ENCODE data around the gene CDK9.

- TF ChIP-seq, protein P1, sequence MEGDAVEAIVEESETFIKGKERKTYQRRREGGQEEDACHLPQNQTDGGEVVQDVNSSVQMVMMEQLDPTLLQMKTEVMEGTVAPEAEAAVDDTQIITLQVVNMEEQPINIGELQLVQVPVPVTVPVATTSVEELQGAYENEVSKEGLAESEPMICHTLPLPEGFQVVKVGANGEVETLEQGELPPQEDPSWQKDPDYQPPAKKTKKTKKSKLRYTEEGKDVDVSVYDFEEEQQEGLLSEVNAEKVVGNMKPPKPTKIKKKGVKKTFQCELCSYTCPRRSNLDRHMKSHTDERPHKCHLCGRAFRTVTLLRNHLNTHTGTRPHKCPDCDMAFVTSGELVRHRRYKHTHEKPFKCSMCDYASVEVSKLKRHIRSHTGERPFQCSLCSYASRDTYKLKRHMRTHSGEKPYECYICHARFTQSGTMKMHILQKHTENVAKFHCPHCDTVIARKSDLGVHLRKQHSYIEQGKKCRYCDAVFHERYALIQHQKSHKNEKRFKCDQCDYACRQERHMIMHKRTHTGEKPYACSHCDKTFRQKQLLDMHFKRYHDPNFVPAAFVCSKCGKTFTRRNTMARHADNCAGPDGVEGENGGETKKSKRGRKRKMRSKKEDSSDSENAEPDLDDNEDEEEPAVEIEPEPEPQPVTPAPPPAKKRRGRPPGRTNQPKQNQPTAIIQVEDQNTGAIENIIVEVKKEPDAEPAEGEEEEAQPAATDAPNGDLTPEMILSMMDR (IDR thresholded peaks at IDR 0.05; ENCODE audit: insufficient read depth, low read length) = no peak
- TF ChIP-seq GABPA (IDR thresholded peaks at IDR 0.05; ENCODE audit: low read depth) = no peak
These were observed 14.8 kb upstream of the CDK9 start for GRCh38 chr9:127770905-127771569.

Measured in HL-60 (cell line).